GM23338 (cell line): ENCODE measurements around the gene FANCC. TPM values are rescaled to one million over a fixed set of nuclear protein-coding genes. Genes with fewer than 3 reads are reported as not detected.

Source experiments
- ATAC-seq: fragments of 200-7000 bp; cut with Tn5 transposase; 3 replicates; pipeline ENCODE4 v1.9.1; 2020
- DNase-seq: peaks from one replicate; pipeline ENCODE4 v3.0.0-alpha.2; 2015; ENCODE audit warnings: low spot score
- H2AFZ ChIP-seq: fragments of 200-600 bp; sonication (generic); 2 replicates; pipeline ENCODE4 v1.8.0; 2016; ENCODE audit warnings: antibody characterized with exemption, mild to moderate bottlenecking, moderate library complexity
- H3F3A ChIP-seq: fragments of 200-600 bp; sonication (generic); replicated peaks from 2 replicates; pipeline ENCODE4 v1.8.0; 2017; ENCODE audit warnings: antibody characterized with exemption, mixed run types, low read depth
- H3K27ac ChIP-seq: fragments of 200-600 bp; sonication (generic); 2 replicates; pipeline ENCODE4 v1.6.1; 2016; ENCODE audit warnings: low read depth
- H3K27me3 ChIP-seq: fragments of 200-600 bp; sonication (generic); 2 replicates; pipeline ENCODE4 v1.8.0; 2016; ENCODE audit warnings: mild to moderate bottlenecking, mixed run types, moderate library complexity; ENCODE audit not compliant: insufficient read depth
- H3K36me3 ChIP-seq: fragments of 200-600 bp; sonication (generic); 2 replicates; pipeline ENCODE4 v1.8.0; 2016; ENCODE audit warnings: mild to moderate bottlenecking; ENCODE audit not compliant: insufficient read depth
- H3K4me1 ChIP-seq: fragments of 200-600 bp; sonication (generic); 2 replicates; pipeline ENCODE4 v1.8.0; 2016; ENCODE audit warnings: mild to moderate bottlenecking, moderate library complexity; ENCODE audit not compliant: insufficient read depth
- H3K4me2 ChIP-seq: fragments of 200-600 bp; sonication (generic); 2 replicates; pipeline ENCODE4 v1.7.1; 2017; ENCODE audit warnings: mixed run types
- H3K4me3 ChIP-seq: fragments of 200-600 bp; sonication (generic); 2 replicates; pipeline ENCODE4 v1.6.1; 2016; ENCODE audit warnings: mixed run types
- H3K79me2 ChIP-seq: fragments of 200-600 bp; sonication (generic); replicated peaks from 2 replicates; pipeline ENCODE4 v1.8.0; 2017; ENCODE audit warnings: mild to moderate bottlenecking; ENCODE audit not compliant: insufficient read depth
- H3K9me2 ChIP-seq: fragments of 200-600 bp; sonication (generic); 2 replicates; pipeline ENCODE4 v1.8.0; 2017; ENCODE audit not compliant: insufficient read depth
- H4K20me1 ChIP-seq: fragments of 200-600 bp; sonication (generic); replicated peaks from 2 replicates; pipeline ENCODE4 v1.8.0; 2017; ENCODE audit warnings: mild to moderate bottlenecking; ENCODE audit not compliant: insufficient read depth
- H3K27ac Mint-ChIP-seq: 2 replicates; pipeline ENCODE4 v1.8.0; 2020; ENCODE audit warnings: inconsistent platforms, mild to moderate bottlenecking, moderate library complexity, mixed read lengths
- H3K27me3 Mint-ChIP-seq: 3 replicates; pipeline ENCODE4 v1.8.0; 2022; ENCODE audit warnings: low read depth, mild to moderate bottlenecking, moderate library complexity, mixed read lengths, inconsistent platforms; ENCODE audit not compliant: insufficient read depth, poor library complexity
- H3K36me3 Mint-ChIP-seq: 3 replicates; pipeline ENCODE4 v1.8.0; 2021; ENCODE audit warnings: low read depth, mild to moderate bottlenecking, inconsistent platforms, moderate library complexity, mixed read lengths
- H3K4me1 Mint-ChIP-seq: 3 replicates; pipeline ENCODE4 v1.8.0; 2020; ENCODE audit warnings: mild to moderate bottlenecking, inconsistent platforms, mixed read lengths
- H3K4me3 Mint-ChIP-seq: 3 replicates; pipeline ENCODE4 v1.8.0; 2021; ENCODE audit warnings: moderate library complexity, mild to moderate bottlenecking, inconsistent platforms, mixed read lengths
- H3K9me3 Mint-ChIP-seq: 3 replicates; pipeline ENCODE4 v1.8.0; 2020; ENCODE audit warnings: moderate library complexity, mild to moderate bottlenecking, inconsistent platforms, mixed read lengths
- CREB1 ChIP-seq: fragments of 250-450 bp; sonication (Bioruptor Pico); IDR thresholded peaks from 2 replicates; pipeline ENCODE4 v1.5.0; 2020; ENCODE audit warnings: low read depth, mild to moderate bottlenecking, moderate library complexity
- EZH2 ChIP-seq: fragments of 200-600 bp; sonication (generic); IDR thresholded peaks from one replicate; pipeline ENCODE4 v1.8.0; 2017; ENCODE audit warnings: antibody characterized with exemption, mild to moderate bottlenecking, low read depth; ENCODE audit not compliant: unreplicated experiment
- EZH2phosphoT487 ChIP-seq: fragments of 200-600 bp; sonication (generic); IDR thresholded peaks from one replicate; pipeline ENCODE4 v1.8.1; 2018; ENCODE audit warnings: antibody characterized with exemption; ENCODE audit not compliant: unreplicated experiment
- JUNB ChIP-seq: IDR thresholded peaks from one replicate; pipeline ENCODE4 v1.6.1; 2016; ENCODE audit warnings: antibody characterized with exemption; ENCODE audit not compliant: unreplicated experiment
- NANOG ChIP-seq: IDR thresholded peaks from 2 replicates; pipeline ENCODE4 v1.6.1; 2016; ENCODE audit warnings: antibody characterized with exemption, borderline replicate concordance
- POLR2AphosphoS5 ChIP-seq: IDR thresholded peaks from 2 replicates; pipeline ENCODE4 v1.6.1; 2016; ENCODE audit warnings: antibody characterized with exemption, low read depth
- REST ChIP-seq: IDR thresholded peaks from one replicate; pipeline ENCODE4 v1.6.1; 2018; ENCODE audit warnings: antibody characterized with exemption; ENCODE audit not compliant: unreplicated experiment
- ZNF114 ChIP-seq: fragments of 250-450 bp; sonication (Bioruptor Pico); IDR thresholded peaks from 2 replicates; pipeline ENCODE4 v1.5.0; 2020; ENCODE audit warnings: mild to moderate bottlenecking, moderate library complexity
- ZNF331 ChIP-seq: fragments of 250-450 bp; sonication (Bioruptor Pico); IDR thresholded peaks from 2 replicates; pipeline ENCODE4 v1.5.0; 2020; ENCODE audit warnings: low read depth, mild to moderate bottlenecking, moderate library complexity
- polyA plus RNA-seq: library from polyadenylated mRNA; unstranded; fragments of >200 nt; fragmentation: Nextera tagmentation; extraction: Ambion mirVana; gene quantifications from 2 replicates; pipeline ENCODE4 v1.2.1, GENCODE V29; 2016
- total RNA-seq: library from RNA; depleted of rRNA; stranded (reverse); fragments of >200 nt; shearing (Covaris generic); gene quantifications from 2 replicates; pipeline ENCODE4 v1.2.3, GENCODE V29; 2014
- TF ChIP-seq, protein P1 (sequence below): IDR thresholded peaks from 2 replicates; pipeline ENCODE4 v1.6.1; 2016; ENCODE audit warnings: antibody characterized with exemption
- TF ChIP-seq, protein P2 (sequence below), 2 experiments: fragments of 200-600 bp in 1 of 2; sonication (generic) in 1 of 2; conservative IDR thresholded peaks; 2 replicates each; pipeline versions ENCODE4 v1.5.1 to v1.6.1; 2016 to 2017; ENCODE audit warnings: antibody characterized with exemption in 2 of 2, low read depth in 2 of 2, mild to moderate bottlenecking in 2 of 2, moderate library complexity in 1 of 2

Gene FANCC
- total and polyA plus RNA-seq, 2 experiments from 2014 or later: 7.8 to 18.1 TPM

- TF ChIP-seq REST (no peak), ZNF114 (no peak), ZNF331 (CRISPR knock-in tag) (no peak), EZH2 (no peak), POLR2AphosphoS5 (no peak)
- TF ChIP-seq, protein P1, sequence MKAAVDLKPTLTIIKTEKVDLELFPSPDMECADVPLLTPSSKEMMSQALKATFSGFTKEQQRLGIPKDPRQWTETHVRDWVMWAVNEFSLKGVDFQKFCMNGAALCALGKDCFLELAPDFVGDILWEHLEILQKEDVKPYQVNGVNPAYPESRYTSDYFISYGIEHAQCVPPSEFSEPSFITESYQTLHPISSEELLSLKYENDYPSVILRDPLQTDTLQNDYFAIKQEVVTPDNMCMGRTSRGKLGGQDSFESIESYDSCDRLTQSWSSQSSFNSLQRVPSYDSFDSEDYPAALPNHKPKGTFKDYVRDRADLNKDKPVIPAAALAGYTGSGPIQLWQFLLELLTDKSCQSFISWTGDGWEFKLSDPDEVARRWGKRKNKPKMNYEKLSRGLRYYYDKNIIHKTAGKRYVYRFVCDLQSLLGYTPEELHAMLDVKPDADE: no peak
Measured at GRCh38 chr9:95074632-95075031, 242.9 kb downstream of the FANCC start (continued).

DNA sequence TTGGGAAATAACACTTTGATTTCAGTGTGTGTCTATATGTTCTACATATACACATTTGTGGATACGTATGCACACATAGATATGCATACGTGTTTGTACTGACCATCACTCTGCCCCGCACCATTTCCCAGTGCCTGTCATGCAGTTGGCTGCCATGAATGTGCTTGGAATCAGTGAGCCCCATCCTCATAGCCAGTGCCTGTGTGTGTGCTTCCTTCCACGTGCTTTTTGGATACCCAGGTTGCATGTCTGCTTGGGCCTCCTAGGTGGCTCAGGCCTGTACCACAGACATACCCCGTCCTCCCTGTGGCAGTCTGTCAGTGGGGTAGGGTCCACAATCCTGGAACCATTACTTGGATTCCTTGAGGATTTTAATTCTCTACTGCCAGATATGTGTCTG lies 243.6 kb downstream of the FANCC start:
- Histone ChIP-seq H2AFZ (no peak overlapping the region), H3K36me3 (no peaks in the 10 kb centered on the region), H3F3A (no peaks in the 10 kb centered on the region), H3K27me3 (no peaks in the 10 kb centered on the region), H3K4me3 (no peak overlapping the region), H4K20me1 (no peaks in the 10 kb centered on the region; the same call in 1 of the 2 replicates), H3K4me1 (peaks cover 11% of the 10 kb centered on the region), H3K27ac (no peak overlapping the region), H3K4me2 (no peak overlapping the region), H3K9me2 (no peaks in the 10 kb centered on the region), H3K79me2 (no peaks in the 10 kb centered on the region)
- ATAC-seq: no peak
- peaks cover 8% of the 10 kb centered on the region for H3K27me3 Mint-ChIP-seq
- no peak overlapping the region for H3K4me3 Mint-ChIP-seq
- no peak overlapping the region for H3K27ac Mint-ChIP-seq
- no peaks in the 10 kb centered on the region for H3K9me3 Mint-ChIP-seq
- peaks cover 25% of the 10 kb centered on the region for H3K4me1 Mint-ChIP-seq
- no peak for DNase-seq
- no peaks in the 10 kb centered on the region for H3K36me3 Mint-ChIP-seq
- TF ChIP-seq REST (no peak), EZH2 (no peak), JUNB (no peak), EZH2phosphoT487 (no peak), ZNF331 (CRISPR knock-in tag) (no peak), ZNF114 (no peak), NANOG (no peak), CREB1 (CRISPR knock-in tag) (no peak)
- TF ChIP-seq, protein P1: no peak
- TF ChIP-seq, protein P2, sequence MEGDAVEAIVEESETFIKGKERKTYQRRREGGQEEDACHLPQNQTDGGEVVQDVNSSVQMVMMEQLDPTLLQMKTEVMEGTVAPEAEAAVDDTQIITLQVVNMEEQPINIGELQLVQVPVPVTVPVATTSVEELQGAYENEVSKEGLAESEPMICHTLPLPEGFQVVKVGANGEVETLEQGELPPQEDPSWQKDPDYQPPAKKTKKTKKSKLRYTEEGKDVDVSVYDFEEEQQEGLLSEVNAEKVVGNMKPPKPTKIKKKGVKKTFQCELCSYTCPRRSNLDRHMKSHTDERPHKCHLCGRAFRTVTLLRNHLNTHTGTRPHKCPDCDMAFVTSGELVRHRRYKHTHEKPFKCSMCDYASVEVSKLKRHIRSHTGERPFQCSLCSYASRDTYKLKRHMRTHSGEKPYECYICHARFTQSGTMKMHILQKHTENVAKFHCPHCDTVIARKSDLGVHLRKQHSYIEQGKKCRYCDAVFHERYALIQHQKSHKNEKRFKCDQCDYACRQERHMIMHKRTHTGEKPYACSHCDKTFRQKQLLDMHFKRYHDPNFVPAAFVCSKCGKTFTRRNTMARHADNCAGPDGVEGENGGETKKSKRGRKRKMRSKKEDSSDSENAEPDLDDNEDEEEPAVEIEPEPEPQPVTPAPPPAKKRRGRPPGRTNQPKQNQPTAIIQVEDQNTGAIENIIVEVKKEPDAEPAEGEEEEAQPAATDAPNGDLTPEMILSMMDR (conservative IDR thresholded peaks at IDR 0.05; ENCODE audit: low read depth in 2 of 2): no peak
